ENCODE results near the gene SAFB2. TPM values are rescaled to one million over a fixed set of nuclear protein-coding genes. Genes with fewer than 3 reads are reported as not detected.

The SAFB2 gene
- total and polyA plus RNA-seq, 2 donors from 2014 or later, result 67.1 to 113 TPM

GRCh38 chr19:5646703-5647102 lies 24.1 kb upstream of the SAFB2 start:
- no peak overlapping the region for H3K4me3 ChIP-seq (ENCODE audit: low read length in 3 of 3)
- intact Hi-C loops (cut with DNase I), result no loop called here
- no peak overlapping the region for H3K9ac ChIP-seq (ENCODE audit: low read length in 3 of 3)
- peaks cover 12 to 73% (median 59%) of the 10 kb centered on the region in 3 donors for H3K36me3 ChIP-seq (ENCODE audit: control insufficient read depth in 2 of 3, insufficient read depth in 3 of 3, low read length in 3 of 3)
- DNase-seq, result no peak
- TF ChIP-seq CTCF (IDR thresholded peaks at IDR 0.05; ENCODE audit: borderline replicate concordance, extremely low read depth, insufficient read depth), result no peak
- no peaks in the 10 kb centered on the region for H3K9me3 ChIP-seq (ENCODE audit: control insufficient read depth in 2 of 3, insufficient read depth in 1 of 3, low read length in 3 of 3)
- FAIRE-seq, result no peak
- H3K4me1 ChIP-seq (ENCODE audit: control insufficient read depth in 2 of 3, insufficient read depth in 2 of 3, low read depth in 1 of 3, low read length in 3 of 3), result no peaks in the 10 kb centered on the region
- H3K27ac ChIP-seq (ENCODE audit: low read depth in 2 of 2, low read length in 2 of 2), result no peak overlapping the region
- H3K27me3 ChIP-seq (ENCODE audit: control insufficient read depth, insufficient read depth, low read length), result no peaks in the 10 kb centered on the region

GRCh38 chr19:5645409-5645808 lies 22.8 kb upstream of the SAFB2 start:
- H3K36me3 ChIP-seq (ENCODE audit: control insufficient read depth in 2 of 3, insufficient read depth in 3 of 3, low read length in 3 of 3), result peaks cover 16 to 65% (median 55%) of the 10 kb centered on the region in 3 donors
- no peak overlapping the region for H3K27ac ChIP-seq (ENCODE audit: low read depth in 2 of 2, low read length in 2 of 2)
- no peak overlapping the region for H3K9ac ChIP-seq (ENCODE audit: low read length in 3 of 3)
- H3K9me3 ChIP-seq (ENCODE audit: control insufficient read depth in 2 of 3, insufficient read depth in 1 of 3, low read length in 3 of 3), result no peaks in the 10 kb centered on the region
- intact Hi-C loops (cut with DNase I), result no loop called here
- no peak for DNase-seq
- TF ChIP-seq CTCF (IDR thresholded peaks at IDR 0.05; ENCODE audit: borderline replicate concordance, extremely low read depth, insufficient read depth), result no peak
- H3K4me1 ChIP-seq (ENCODE audit: control insufficient read depth in 2 of 3, insufficient read depth in 2 of 3, low read depth in 1 of 3, low read length in 3 of 3), result no peaks in the 10 kb centered on the region
- FAIRE-seq, result no peak
- no peaks in the 10 kb centered on the region for H3K27me3 ChIP-seq (ENCODE audit: control insufficient read depth, insufficient read depth, low read length)
- H3K4me3 ChIP-seq (ENCODE audit: low read length in 3 of 3), result no peak overlapping the region

- Histone ChIP-seq H3K9ac (ENCODE audit: low read length in 3 of 3) (no peak overlapping the region), H3K4me3 (ENCODE audit: low read length in 3 of 3) (no peak overlapping the region), H3K9me3 (ENCODE audit: control insufficient read depth in 2 of 3, insufficient read depth in 1 of 3, low read length in 3 of 3) (no peaks in the 10 kb centered on the region), H3K36me3 (ENCODE audit: control insufficient read depth in 2 of 3, insufficient read depth in 3 of 3, low read length in 3 of 3) (peaks cover 13 to 57% (median 50%) of the 10 kb centered on the region in 3 donors), H3K4me1 (ENCODE audit: control insufficient read depth in 2 of 3, insufficient read depth in 2 of 3, low read depth in 1 of 3, low read length in 3 of 3) (no peaks in the 10 kb centered on the region), H3K27ac (ENCODE audit: low read depth in 2 of 2, low read length in 2 of 2) (no peak overlapping the region), H3K27me3 (ENCODE audit: control insufficient read depth, insufficient read depth, low read length) (no peaks in the 10 kb centered on the region)
- intact Hi-C loops (cut with DNase I), result no loop called here
- FAIRE-seq, result no peak
- no peak for TF ChIP-seq CTCF (IDR thresholded peaks at IDR 0.05; ENCODE audit: borderline replicate concordance, extremely low read depth, insufficient read depth)
- DNase-seq, result no peak
Measured at GRCh38 chr19:5644037-5644436, 21.5 kb upstream of the SAFB2 start.

GRCh38 chr19:5643060-5643459 lies 20.5 kb upstream of the SAFB2 start:
- H3K4me1 ChIP-seq (ENCODE audit: control insufficient read depth in 2 of 3, insufficient read depth in 2 of 3, low read depth in 1 of 3, low read length in 3 of 3), result no peaks in the 10 kb centered on the region
- H3K9me3 ChIP-seq (ENCODE audit: control insufficient read depth in 2 of 3, insufficient read depth in 1 of 3, low read length in 3 of 3), result no peaks in the 10 kb centered on the region

More at GRCh38 chr19:5643060-5643459, 20.5 kb upstream of the SAFB2 start:
- H3K9ac ChIP-seq (ENCODE audit: low read length in 3 of 3), result no peak overlapping the region
- H3K4me3 ChIP-seq (ENCODE audit: low read length in 3 of 3), result no peak overlapping the region
- peaks cover 9 to 52% (median 45%) of the 10 kb centered on the region in 3 donors for H3K36me3 ChIP-seq (ENCODE audit: control insufficient read depth in 2 of 3, insufficient read depth in 3 of 3, low read length in 3 of 3)
- intact Hi-C loops (cut with DNase I), result no loop called here
- no peak for TF ChIP-seq CTCF (IDR thresholded peaks at IDR 0.05; ENCODE audit: borderline replicate concordance, extremely low read depth, insufficient read depth)
- H3K27ac ChIP-seq (ENCODE audit: low read depth in 2 of 2, low read length in 2 of 2), result no peak overlapping the region
- DNase-seq (no peak), FAIRE-seq (no peak)
- no peaks in the 10 kb centered on the region for H3K27me3 ChIP-seq (ENCODE audit: control insufficient read depth, insufficient read depth, low read length)

All from kidney (tissue), 14 donors.